Skeletal muscle satellite cell (primary cell): ENCODE results near the gene ONECUT3. TPM values are rescaled to one million over a fixed set of nuclear protein-coding genes. Genes with fewer than 3 reads are reported as not detected.
"Not testable (repeated sequence)": the region's sequence is repeated elsewhere in the genome, so short reads cannot be mapped to it uniquely, and the experiment has no call there.

Experiments
- H3K27me3 ChIP-seq: 2 replicates; pipeline ENCODE4 v1.7.0; 2013; ENCODE audit warnings: low read length; ENCODE audit not compliant: control insufficient read depth, insufficient read depth
- H3K36me3 ChIP-seq: 2 replicates; pipeline ENCODE4 v1.7.0; 2013; ENCODE audit warnings: mild to moderate bottlenecking, control low read depth, low read length; ENCODE audit not compliant: insufficient read depth
- H3K4me1 ChIP-seq: 2 replicates; pipeline ENCODE4 v1.7.0; 2013; ENCODE audit warnings: low read length; ENCODE audit not compliant: control insufficient read depth, insufficient read depth
- H3K4me2 ChIP-seq: 2 replicates; pipeline ENCODE4 v1.7.0; 2013; ENCODE audit warnings: mild to moderate bottlenecking, low read length
- H3K4me3 ChIP-seq: 2 replicates; pipeline ENCODE4 v1.7.0; 2013; ENCODE audit warnings: low read length
- H3K9ac ChIP-seq: 2 replicates; pipeline ENCODE4 v1.7.0; 2013; ENCODE audit warnings: mild to moderate bottlenecking, low read depth, low read length, moderate library complexity
- H3K9me3 ChIP-seq: replicated peaks from 2 replicates; pipeline ENCODE4 v1.7.0; 2013; ENCODE audit warnings: mild to moderate bottlenecking, control low read depth, low read length
- total RNA-seq: library from RNA; depleted of rRNA; stranded (reverse); fragments of >200 nt; gene quantifications from 2 replicates; pipeline ENCODE4 v1.2.3, GENCODE V29; 2012; rRNA removed

ONECUT3 gene
- not detected in 2 replicates for total RNA-seq

DNA sequence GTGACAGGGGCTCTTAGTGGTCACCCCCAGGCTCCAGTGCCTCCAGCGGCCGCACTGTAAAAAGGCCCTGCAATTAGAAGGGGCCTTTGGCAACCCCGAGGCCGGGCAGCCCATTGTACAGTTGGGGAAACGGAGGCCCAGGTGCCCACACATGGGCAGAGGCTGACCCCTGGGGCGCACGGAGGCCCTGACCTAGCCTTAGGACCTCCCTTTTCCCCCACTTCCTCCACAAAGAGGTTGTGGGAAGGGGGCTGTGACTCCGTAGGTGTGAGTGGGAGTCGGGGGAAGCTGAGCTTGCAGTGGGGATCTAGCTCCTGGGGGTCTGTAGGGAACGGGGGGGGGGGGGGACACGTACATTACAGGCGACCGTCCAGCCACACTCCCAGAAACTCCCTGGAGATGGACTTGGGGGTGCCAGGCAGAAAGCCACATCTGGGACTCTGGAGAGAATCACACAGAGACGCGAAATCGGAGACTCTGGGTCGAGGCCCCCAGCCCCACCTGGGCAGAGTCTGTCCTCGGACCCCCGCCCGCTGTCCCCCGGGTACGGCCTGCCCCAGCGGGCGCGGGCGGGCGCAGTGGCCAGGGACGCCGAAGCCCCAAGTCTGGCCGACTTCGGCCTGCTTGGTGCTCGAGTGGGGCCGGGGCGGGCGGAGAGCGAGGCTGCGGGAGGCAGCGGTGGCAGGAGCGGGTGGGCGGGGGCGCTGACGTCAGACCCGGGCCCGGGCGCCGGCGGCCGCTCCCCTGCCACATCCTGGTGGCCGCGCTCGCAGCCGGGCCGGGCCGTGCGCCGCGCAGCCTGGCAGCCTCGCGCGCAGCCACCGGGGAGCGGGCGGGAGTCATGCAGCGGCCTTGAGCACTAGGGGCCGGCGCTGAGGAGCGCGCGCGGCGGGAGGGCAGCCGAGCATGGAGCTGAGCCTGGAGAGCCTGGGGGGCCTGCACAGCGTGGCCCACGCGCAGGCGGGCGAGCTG, at the start of gene ONECUT3:
Gene ONECUT3, plus strand, starts transcription at position 750 of the 972 bp plus-strand sequence. Its CDS starts 157 bp downstream, at position 907.
- Histone ChIP-seq H3K4me2 (no peak within 1 kb of the TSS), H3K36me3 (no peaks in the 10 kb centered on the region), H3K4me1 (peaks cover 5% of the 10 kb centered on the region), H3K4me3 (no peak within 1 kb of the TSS), H3K27me3 (peaks cover 84% of the 10 kb centered on the region), H3K9me3 (no peaks in the 10 kb centered on the region), H3K9ac (no peak within 1 kb of the TSS)

GRCh38 chr19:1704339-1704738, 49.0 kb upstream of the ONECUT3 start:
- Histone ChIP-seq H3K36me3 (no peaks in the 10 kb centered on the region), H3K4me3 (no peak overlapping the region), H3K4me2 (no peak overlapping the region), H3K4me1 (no peaks in the 10 kb centered on the region), H3K27me3 (peaks cover 34% of the 10 kb centered on the region), H3K9ac (no peak overlapping the region), H3K9me3 (no peaks in the 10 kb centered on the region)

- no peak overlapping the region for H3K4me3 ChIP-seq
- no peaks in the 10 kb centered on the region for H3K9me3 ChIP-seq
- H3K36me3 ChIP-seq, result no peaks in the 10 kb centered on the region
- no peak overlapping the region for H3K4me2 ChIP-seq
- H3K9ac ChIP-seq, result no peak overlapping the region
- no peaks in the 10 kb centered on the region for H3K4me1 ChIP-seq
- peaks cover 29% of the 10 kb centered on the region for H3K27me3 ChIP-seq
Measured at GRCh38 chr19:1705367-1705766, 47.9 kb upstream of the ONECUT3 start.

- H3K4me1 ChIP-seq, H3K36me3 ChIP-seq, H3K4me3 ChIP-seq, H3K9me3 ChIP-seq, H3K9ac ChIP-seq, H3K4me2 ChIP-seq: not testable (repeated sequence)
- H3K27me3 ChIP-seq, result peaks cover 16% of the 10 kb centered on the region
Measured at GRCh38 chr19:1706646-1707045, 46.7 kb upstream of the ONECUT3 start.

- H3K27me3 ChIP-seq, result peaks cover 12% of the 10 kb centered on the region
- H3K36me3 ChIP-seq, result no peaks in the 10 kb centered on the region
- no peak overlapping the region for H3K4me3 ChIP-seq
- no peaks in the 10 kb centered on the region for H3K4me1 ChIP-seq
- no peak overlapping the region for H3K4me2 ChIP-seq
- H3K9me3 ChIP-seq, result no peaks in the 10 kb centered on the region
- no peak overlapping the region for H3K9ac ChIP-seq
Measured at GRCh38 chr19:1707240-1707639, 46.1 kb upstream of the ONECUT3 start.

DNA sequence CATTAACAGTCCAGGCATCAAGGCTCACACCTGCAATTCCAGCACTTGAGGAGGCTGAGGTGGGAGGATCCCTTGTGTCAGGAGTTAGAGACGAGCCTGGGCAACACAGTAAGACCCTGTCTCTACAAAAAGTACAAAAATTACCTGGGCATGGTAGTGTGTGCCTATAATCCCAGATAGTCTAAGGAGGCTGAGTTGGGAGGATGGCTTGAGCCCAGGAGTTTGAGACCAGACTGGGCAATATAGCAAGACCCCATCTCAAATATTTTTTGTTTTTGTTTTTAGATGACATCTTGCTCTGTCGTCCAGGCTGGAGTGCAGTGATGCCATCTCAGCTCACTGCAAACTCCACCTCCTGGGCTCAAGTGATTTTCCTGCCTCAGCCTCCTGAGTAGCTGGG, 40.1 kb upstream of the ONECUT3 start:
- H3K9me3 ChIP-seq, result no peaks in the 10 kb centered on the region
- peaks cover 34% of the 10 kb centered on the region for H3K27me3 ChIP-seq
- H3K4me3 ChIP-seq, result no peak overlapping the region
- no peaks in the 10 kb centered on the region for H3K36me3 ChIP-seq
- no peak overlapping the region for H3K4me2 ChIP-seq
- no peak overlapping the region for H3K9ac ChIP-seq
- no peaks in the 10 kb centered on the region for H3K4me1 ChIP-seq

GRCh38 chr19:1715540-1715939, 37.8 kb upstream of the ONECUT3 start:
- H3K27me3 ChIP-seq, result peaks cover 46% of the 10 kb centered on the region
- H3K4me3 ChIP-seq, result no peak overlapping the region

GRCh38 chr19:1717200-1717969, 35.9 kb upstream of the ONECUT3 start:
- no peaks in the 10 kb centered on the region for H3K9me3 ChIP-seq
- H3K27me3 ChIP-seq, result peaks cover 57% of the 10 kb centered on the region
- no peaks in the 10 kb centered on the region for H3K4me1 ChIP-seq
- no peak overlapping the region for H3K4me2 ChIP-seq
- H3K36me3 ChIP-seq, result no peaks in the 10 kb centered on the region
- H3K9ac ChIP-seq, result no peak overlapping the region
- no peak overlapping the region for H3K4me3 ChIP-seq

More at GRCh38 chr19:1715540-1715939, 37.8 kb upstream of the ONECUT3 start:
- Histone ChIP-seq H3K36me3 (no peaks in the 10 kb centered on the region), H3K9ac (no peak overlapping the region), H3K9me3 (no peaks in the 10 kb centered on the region), H3K4me2 (no peak overlapping the region), H3K4me1 (no peaks in the 10 kb centered on the region)

DNA sequence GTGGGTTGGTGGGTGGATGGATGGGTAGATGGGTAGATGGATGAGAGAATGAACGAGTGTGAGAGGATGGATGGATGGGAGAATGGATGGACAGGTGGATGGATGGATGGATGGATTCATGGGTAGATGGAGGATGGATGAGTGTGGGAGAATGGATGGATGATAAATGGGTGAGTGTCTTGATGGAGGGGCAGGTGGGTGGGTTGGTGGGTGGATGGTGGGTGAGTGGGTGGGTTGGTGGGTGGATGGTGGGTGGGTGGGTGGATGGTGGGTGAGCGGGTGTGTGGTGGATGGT, 35.4 kb upstream of the ONECUT3 start:
- Histone ChIP-seq H3K4me2 (no peak overlapping the region), H3K9me3 (no peaks in the 10 kb centered on the region), H3K27me3 (peaks cover 57% of the 10 kb centered on the region), H3K4me3 (no peak overlapping the region), H3K4me1 (no peaks in the 10 kb centered on the region), H3K36me3 (no peaks in the 10 kb centered on the region), H3K9ac (no peak overlapping the region)

DNA sequence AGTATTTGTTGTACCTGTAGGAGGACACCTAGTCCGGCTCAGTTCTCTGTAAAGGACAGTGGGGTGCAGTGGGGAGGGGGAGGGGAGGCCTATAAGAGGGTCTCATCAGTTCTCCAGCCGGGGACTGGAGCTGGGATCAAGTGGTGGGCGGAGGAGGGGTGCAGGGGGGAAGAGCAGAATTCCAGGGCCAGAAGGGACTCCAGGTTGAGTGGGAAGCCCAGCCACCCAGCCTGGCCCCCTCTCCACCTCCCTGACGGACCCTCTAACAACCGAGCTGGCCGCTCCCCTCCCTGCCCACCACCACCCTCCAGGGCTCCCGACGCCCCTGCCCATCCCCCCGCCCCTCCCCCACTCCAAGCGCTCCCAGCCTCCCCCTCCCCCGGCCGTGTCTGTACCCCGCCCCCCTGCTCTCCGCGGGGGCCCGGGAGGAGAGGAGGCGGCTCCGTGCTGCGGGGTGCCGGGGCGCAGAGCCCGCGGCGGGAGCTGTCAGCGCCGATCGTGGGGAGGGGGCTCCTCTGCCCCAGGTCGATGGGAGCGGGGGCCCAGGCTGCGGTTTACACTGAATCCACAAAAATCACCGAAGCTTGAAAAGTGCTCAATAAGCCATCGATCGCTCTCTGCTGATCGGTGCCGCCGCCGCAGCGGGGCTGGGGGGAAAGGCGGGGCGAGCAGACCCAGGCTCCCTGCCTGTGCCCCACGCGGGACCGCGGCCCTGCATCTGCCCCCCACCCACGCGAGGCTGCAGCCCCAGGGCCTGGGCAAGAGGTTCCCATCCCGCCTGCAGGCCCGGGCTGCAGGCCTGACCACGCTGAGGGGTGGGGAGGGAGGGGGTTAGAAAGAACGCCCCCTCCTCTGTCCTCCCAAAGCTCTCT, 34.6 kb upstream of the ONECUT3 start:
- Histone ChIP-seq H3K36me3 (no peaks in the 10 kb centered on the region), H3K4me3 (no peak overlapping the region), H3K27me3 (peaks cover 55% of the 10 kb centered on the region), H3K4me1 (no peaks in the 10 kb centered on the region), H3K9me3 (no peaks in the 10 kb centered on the region), H3K4me2 (no peak overlapping the region), H3K9ac (no peak overlapping the region)

DNA sequence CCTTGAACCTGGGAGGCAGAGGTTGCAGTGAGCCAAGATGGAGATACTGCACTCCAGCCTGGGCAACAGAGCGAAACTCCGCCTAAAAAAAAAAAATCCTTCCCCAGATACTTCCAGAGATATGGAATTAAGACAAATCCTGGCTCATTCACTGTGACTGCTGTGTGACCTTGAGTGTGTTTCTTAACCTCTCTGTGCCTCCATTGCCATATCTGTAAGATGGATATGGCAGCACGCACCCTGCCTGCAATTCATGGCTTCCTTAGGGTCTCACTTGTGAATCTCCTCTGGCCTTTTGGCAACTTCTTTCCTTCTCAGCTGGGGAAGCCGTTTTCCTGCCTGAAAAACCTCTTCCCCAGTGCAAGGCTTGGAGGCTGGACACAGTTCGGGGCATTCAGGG, 33.8 kb upstream of the ONECUT3 start:
- Histone ChIP-seq H3K9me3 (no peaks in the 10 kb centered on the region), H3K4me3 (no peak overlapping the region), H3K4me1 (no peaks in the 10 kb centered on the region), H3K4me2 (no peak overlapping the region), H3K36me3 (no peaks in the 10 kb centered on the region), H3K27me3 (peaks cover 56% of the 10 kb centered on the region), H3K9ac (no peak overlapping the region)
